ENCODE measurements around the gene WNK2.

Gene WNK2

GRCh38 chr9:93200449-93200742 is 16.5 kb downstream of the WNK2 start:
- DNase-seq (ENCODE audit: low spot score) = no peak

GRCh38 chr9:93200989-93201334 is 17.0 kb downstream of the WNK2 start:
- DNase-seq (ENCODE audit: low spot score) = no peak

- DNase-seq (ENCODE audit: low spot score) = peak; percentile 71
Measured at GRCh38 chr9:93203026-93203717, 19.2 kb downstream of the WNK2 start.

- no peak for DNase-seq (ENCODE audit: low spot score)
Measured at GRCh38 chr9:93203718-93204469, 20.0 kb downstream of the WNK2 start.

GRCh38 chr9:93204470-93205043 is 20.6 kb downstream of the WNK2 start:
- DNase-seq (ENCODE audit: low spot score) = no peak

- DNase-seq (ENCODE audit: low spot score) = peak; percentile 76
Measured at GRCh38 chr9:93205045-93205768, 21.3 kb downstream of the WNK2 start.

GRCh38 chr9:93205896-93206575 is 22.1 kb downstream of the WNK2 start:
- no peak for DNase-seq (ENCODE audit: low spot score)

- no peak for DNase-seq (ENCODE audit: low spot score)
Measured at GRCh38 chr9:93206576-93207155, 22.7 kb downstream of the WNK2 start.

GRCh38 chr9:93207326-93207814 is 23.4 kb downstream of the WNK2 start:
- peak; percentile 77 for DNase-seq (ENCODE audit: low spot score)

GRCh38 chr9:93207860-93208734 is 24.2 kb downstream of the WNK2 start:
- no peak for DNase-seq (ENCODE audit: low spot score)

- no peak for DNase-seq (ENCODE audit: low spot score)
Measured at GRCh38 chr9:93209097-93209496, 25.2 kb downstream of the WNK2 start.

GRCh38 chr9:93209576-93210323 is 25.8 kb downstream of the WNK2 start:
- no peak for DNase-seq (ENCODE audit: low spot score)

GRCh38 chr9:93210324-93210973 is 26.5 kb downstream of the WNK2 start:
- no peak for DNase-seq (ENCODE audit: low spot score)

- no peak for DNase-seq (ENCODE audit: low spot score)
Measured at GRCh38 chr9:93210974-93211653, 27.2 kb downstream of the WNK2 start.

GRCh38 chr9:93211654-93212001 is 27.7 kb downstream of the WNK2 start:
- no peak for DNase-seq (ENCODE audit: low spot score)

GRCh38 chr9:93212409-93212808 is 28.5 kb downstream of the WNK2 start:
- DNase-seq (ENCODE audit: low spot score) = no peak

GRCh38 chr9:93216073-93216365 is 32.1 kb downstream of the WNK2 start:
- no peak for DNase-seq (ENCODE audit: low spot score)

- no peak for DNase-seq (ENCODE audit: low spot score)
Measured at GRCh38 chr9:93217706-93218105, 33.8 kb downstream of the WNK2 start.

- no peak for DNase-seq (ENCODE audit: low spot score)
Measured at GRCh38 chr9:93218161-93218560, 34.2 kb downstream of the WNK2 start.

Data from D341Med (cell line).